IMR-90 (cell line): Measurements from ENCODE around the gene ARRB1. TPM values are rescaled to one million over a fixed set of nuclear protein-coding genes. Genes with fewer than 3 reads are reported as not detected.

ENCODE experiments used
- ATAC-seq: fragments of 200-7000 bp; cut with Tn5 transposase; 2 replicates; pipeline ENCODE4 v1.9.1; 2020; ENCODE audit warnings: low read depth, mild to moderate bottlenecking, moderate library complexity
- BruUV-seq: library from RNA; stranded (reverse); fragments of 400-500 nt; replicated peaks from 2 replicates; lab custom pipeline; 2021; lab: Mats Ljungman, UMichigan
- CTCF ChIA-PET: fragments of 300-600 bp; formaldehyde crosslinking; extraction: SDS; loops from one replicate; lab custom pipeline; 2021; ENCODE audit warnings: antibody characterized with exemption; lab: Yijun Ruan, JAX
- POLR2A ChIA-PET: fragments of 300-600 bp; sonication (Branson Sonifier 250); formaldehyde crosslinking; loops from one replicate; lab custom pipeline; 2022; ENCODE audit warnings: antibody characterized with exemption; ENCODE audit not compliant: unreplicated experiment; lab: Charles Lee
- DNase-seq: peaks from one replicate; pipeline ENCODE4 v3.0.0; 2013
- H2AFZ ChIP-seq: replicated peaks from 2 replicates; pipeline ENCODE3; 2013; ENCODE audit warnings: low read length, mild to moderate bottlenecking; ENCODE audit not compliant: poor library complexity
- H2AK5ac ChIP-seq: 2 replicates; pipeline ENCODE4 v1.6.1; 2013; ENCODE audit warnings: low read depth, low read length, inconsistent platforms
- H2AK9ac ChIP-seq: replicated peaks from 2 replicates; pipeline ENCODE3; 2013; ENCODE audit warnings: mild to moderate bottlenecking, low read depth, low read length, moderate library complexity; ENCODE audit not compliant: poor library complexity
- H2BK120ac ChIP-seq: 2 replicates; pipeline ENCODE4 v1.6.1; 2013; ENCODE audit warnings: low read depth, low read length, inconsistent platforms
- H2BK15ac ChIP-seq: 3 replicates; pipeline ENCODE4 v1.6.1; 2013; ENCODE audit warnings: low read depth, low read length, inconsistent platforms
- H2BK20ac ChIP-seq: 2 replicates; pipeline ENCODE4 v1.6.1; 2013; ENCODE audit warnings: low read depth, mild to moderate bottlenecking, inconsistent platforms, low read length, moderate library complexity
- H2BK5ac ChIP-seq: 2 replicates; pipeline ENCODE4 v1.6.1; 2013; ENCODE audit warnings: mild to moderate bottlenecking, low read depth, low read length, inconsistent platforms; ENCODE audit not compliant: poor library complexity, severe bottlenecking
- H3K14ac ChIP-seq: replicated peaks from 2 replicates; pipeline ENCODE4 v1.6.1; 2013; ENCODE audit warnings: low read depth, low read length, inconsistent platforms
- H3K18ac ChIP-seq: 2 replicates; pipeline ENCODE4 v1.6.1; 2013; ENCODE audit warnings: low read depth, low read length, control low read depth
- H3K23ac ChIP-seq: 2 replicates; pipeline ENCODE4 v1.6.1; 2013; ENCODE audit warnings: low read depth, low read length, inconsistent platforms
- H3K27ac ChIP-seq: 2 replicates; pipeline ENCODE4 v1.5.1; 2013; ENCODE audit warnings: mild to moderate bottlenecking, control low read depth, low read length; ENCODE audit not compliant: insufficient read depth
- H3K27me3 ChIP-seq: 2 replicates; pipeline ENCODE4 v1.6.1; 2013; ENCODE audit warnings: low read length; ENCODE audit not compliant: control insufficient read depth, insufficient read depth
- H3K36me3 ChIP-seq: 2 replicates; pipeline ENCODE4 v1.6.1; 2013; ENCODE audit warnings: low read length, mixed read lengths; ENCODE audit not compliant: control insufficient read depth, insufficient read depth
- H3K4ac ChIP-seq: 2 replicates; pipeline ENCODE4 v1.6.1; 2013; ENCODE audit warnings: low read depth, low read length, inconsistent platforms
- H3K4me1 ChIP-seq: 2 replicates; pipeline ENCODE4 v1.6.1; 2013; ENCODE audit warnings: low read length, mixed read lengths; ENCODE audit not compliant: control insufficient read depth, insufficient read depth
- H3K4me2 ChIP-seq: 2 replicates; pipeline ENCODE4 v1.6.1; 2013; ENCODE audit warnings: low read depth, mild to moderate bottlenecking, control low read depth, low read length, moderate library complexity
- H3K4me3 ChIP-seq: 2 replicates; pipeline ENCODE4 v1.5.1; 2013; ENCODE audit warnings: low read depth, mild to moderate bottlenecking, control low read depth, low read length, moderate library complexity; ENCODE audit not compliant: insufficient read depth
- H3K56ac ChIP-seq: 2 replicates; pipeline ENCODE4 v1.6.1; 2013; ENCODE audit warnings: low read length, inconsistent platforms; ENCODE audit not compliant: insufficient read depth; ENCODE audit errors: extremely low read depth
- H3K79me1 ChIP-seq, 2 experiments: 2 replicates each; pipeline ENCODE4 v1.6.1; 2013; ENCODE audit warnings: low read length in 2 of 2, inconsistent platforms in 1 of 2, low read depth in 1 of 2
- H3K9ac ChIP-seq: 2 replicates; pipeline ENCODE4 v1.6.1; 2013; ENCODE audit warnings: low read depth, low read length, control low read depth
- H3K9me1 ChIP-seq: 2 replicates; pipeline ENCODE4 v1.6.1; 2013; ENCODE audit warnings: low read length, inconsistent platforms; ENCODE audit not compliant: insufficient read depth
- H3K9me3 ChIP-seq: 2 replicates; pipeline ENCODE4 v1.6.1; 2013; ENCODE audit warnings: low read length; ENCODE audit not compliant: control insufficient read depth, insufficient read depth
- H4K20me1 ChIP-seq: 2 replicates; pipeline ENCODE4 v1.6.1; 2013; ENCODE audit warnings: low read length, inconsistent platforms; ENCODE audit not compliant: insufficient read depth
- H4K5ac ChIP-seq: 2 replicates; pipeline ENCODE4 v1.6.1; 2013; ENCODE audit warnings: mild to moderate bottlenecking, low read depth, low read length, control low read depth
- H4K8ac ChIP-seq, 2 experiments: 2 replicates each; pipeline ENCODE4 v1.6.1; 2013; ENCODE audit warnings: low read depth in 2 of 2, low read length in 2 of 2, control low read depth in 1 of 2, inconsistent platforms in 1 of 2
- H4K91ac ChIP-seq: 2 replicates; pipeline ENCODE4 v1.6.1; 2013; ENCODE audit warnings: low read depth, low read length, inconsistent platforms; ENCODE audit not compliant: insufficient read depth
- BHLHE40 ChIP-seq: fragments of 150-350 bp; IDR thresholded peaks from 2 replicates; pipeline ENCODE4 v1.6.1; 2016; ENCODE audit warnings: mild to moderate bottlenecking, low read depth, low read length
- CEBPB ChIP-seq: IDR thresholded peaks from 2 replicates; pipeline ENCODE4 v1.6.1; 2012; ENCODE audit warnings: low read depth, low read length, improper control_type of control experiment
- CHD1 ChIP-seq: IDR thresholded peaks from 2 replicates; pipeline ENCODE4 v1.6.1; 2012; ENCODE audit warnings: low read depth, low read length, improper control_type of control experiment
- CTCF ChIP-seq: conservative IDR thresholded peaks from 2 replicates; pipeline ENCODE4 v1.5.1; 2012; ENCODE audit warnings: mild to moderate bottlenecking, low read depth, low read length, improper control_type of control experiment
- ELK1 ChIP-seq: fragments of 150-350 bp; IDR thresholded peaks from 2 replicates; pipeline ENCODE4 v1.6.1; 2016; ENCODE audit warnings: low read depth, mild to moderate bottlenecking, low read length, moderate library complexity, borderline replicate concordance
- FOS ChIP-seq: fragments of 150-350 bp; IDR thresholded peaks from 2 replicates; pipeline ENCODE4 v1.6.1; 2016; ENCODE audit warnings: low read depth, low read length
- MAFK ChIP-seq: IDR thresholded peaks from 2 replicates; pipeline ENCODE4 v1.6.1; 2012; ENCODE audit warnings: low read depth, low read length, improper control_type of control experiment
- MAZ ChIP-seq: IDR thresholded peaks from 2 replicates; pipeline ENCODE4 v1.6.1; 2012; ENCODE audit warnings: low read depth, mild to moderate bottlenecking, low read length, improper control_type of control experiment, moderate library complexity, borderline replicate concordance
- NFE2L2 ChIP-seq: fragments of 150-350 bp; IDR thresholded peaks from 2 replicates; pipeline ENCODE4 v1.6.1; 2016; ENCODE audit warnings: low read depth, mild to moderate bottlenecking, low read length
- POLR2A ChIP-seq: IDR thresholded peaks from 2 replicates; pipeline ENCODE4 v1.6.1; 2012; ENCODE audit warnings: mild to moderate bottlenecking, low read depth, low read length
- RAD21 ChIP-seq: IDR thresholded peaks from 2 replicates; pipeline ENCODE4 v1.6.1; 2012; ENCODE audit warnings: low read length, improper control_type of control experiment
- RCOR1 ChIP-seq: IDR thresholded peaks from 2 replicates; pipeline ENCODE4 v1.6.1; 2012; ENCODE audit warnings: mild to moderate bottlenecking, low read length, improper control_type of control experiment; ENCODE audit not compliant: insufficient replicate concordance
- RFX5 ChIP-seq: IDR thresholded peaks from 2 replicates; pipeline ENCODE4 v1.8.0; 2012; ENCODE audit warnings: low read depth, mild to moderate bottlenecking, low read length, moderate library complexity
- SMC3 ChIP-seq: fragments of 150-350 bp; IDR thresholded peaks from 2 replicates; pipeline ENCODE4 v1.6.1; 2016; ENCODE audit warnings: low read depth, mild to moderate bottlenecking, antibody characterized with exemption, low read length, moderate library complexity
- USF2 ChIP-seq: fragments of 150-350 bp; IDR thresholded peaks from 2 replicates; pipeline ENCODE4 v1.6.1; 2017; ENCODE audit warnings: mild to moderate bottlenecking, antibody characterized with exemption, low read length, low read depth
- WGBS, 2 experiments: methylation state at CpG; one replicate each; pipeline versions ENCODE4 v1.1.5 to v1.1.7; 2013; ENCODE audit warnings: missing lambda C conversion rate in 2 of 2; ENCODE audit not compliant: insufficient read length in 1 of 2; ENCODE audit errors: extremely low coverage in 2 of 2; 5-methylcytosine and 5-hydroxymethylcytosine counted together
- dilution Hi-C: fragments of 300-500 bp; cut with HindIII; formaldehyde crosslinking; loops from one replicate; pipeline ENCODE4 v1.14.3; 2018; ENCODE audit warnings: low sequenced_read_pairs; ENCODE audit not compliant: unreplicated experiment
- in situ Hi-C: fragments of 300-500 bp; cut with MboI; formaldehyde crosslinking; loops from 3 replicates; pipeline ENCODE4 v1.14.3; 2019; ENCODE audit warnings: low sequenced_read_pairs, inconsistent platforms, mixed read lengths
- intact Hi-C: fragments of 100-400 bp; cut with micrococcal nuclease; formaldehyde crosslinking; loops from 2 replicates; pipeline ENCODE4 v1.10.0; 2022
- polyA plus RNA-seq, 3 experiments: library from polyadenylated mRNA; depleted of rRNA; stranded (reverse); fragments of >200 nt; gene quantifications; 2 replicates each; pipeline ENCODE4 v1.2.3, GENCODE V29; 2012; ENCODE audit warnings: low replicate concordance in 1 of 3
- total RNA-seq: library from RNA; depleted of rRNA; stranded (reverse); fragments of >200 nt; gene quantifications from 2 replicates; pipeline ENCODE4 v1.2.3, GENCODE V29; 2012

ARRB1 gene
- total and polyA plus RNA-seq, 2 of the 4 experiments (the other 2 are of a cell fraction) = 11.0 to 17.4 TPM

GRCh38 chr11:75238595-75239440, 112.6 kb downstream of the ARRB1 start:
- H3K79me1 ChIP-seq = no peaks in the 10 kb centered on the region
- H3K4me3 ChIP-seq = no peak overlapping the region
- H4K91ac ChIP-seq = no peak overlapping the region
- no peak overlapping the region for H2BK5ac ChIP-seq
- intact Hi-C loops (no loop called here), dilution Hi-C loops (no loop called here), in situ Hi-C loops (no loop called here)
- no peak overlapping the region for H3K9ac ChIP-seq
- H4K5ac ChIP-seq = no peak overlapping the region
- ATAC-seq (no peak), DNase-seq (no peak)
- H3K56ac ChIP-seq = no peak overlapping the region
- no peaks in the 10 kb centered on the region for H3K36me3 ChIP-seq
- no peak overlapping the region for H4K8ac ChIP-seq
- H3K4me2 ChIP-seq = no peak overlapping the region
- H3K9me1 ChIP-seq = no peaks in the 10 kb centered on the region
- H2BK15ac ChIP-seq = no peak overlapping the region
- H2AK9ac ChIP-seq = no peak overlapping the region
- ChIA-PET CTCF (interaction anchor here (1.3 kb wide), 1 partner anchor 98 kb away, joined by 3 read pairs; no protein-coding TSS in a partner anchor), POLR2A (no interaction called here)
- no peak overlapping the region for H3K14ac ChIP-seq
- H2BK20ac ChIP-seq = no peak overlapping the region
- no peak overlapping the region for H3K4ac ChIP-seq
- 80% methylated on average over 1 of the region's 9 CpGs; no CpG with 5 or more reads in 1 of the 2 experiments for WGBS, 2 experiments
- H3K4me1 ChIP-seq = no peaks in the 10 kb centered on the region
- H3K9me3 ChIP-seq = no peaks in the 10 kb centered on the region
- H3K18ac ChIP-seq = no peak overlapping the region
- no peaks in the 10 kb centered on the region; the same call in 1 of the 2 replicates for H4K20me1 ChIP-seq
- no peak overlapping the region for H3K23ac ChIP-seq
- H2AFZ ChIP-seq = no peak overlapping the region
- no TSS peak for BruUV-seq
- H3K27ac ChIP-seq = no peak overlapping the region
- H2BK120ac ChIP-seq = no peak overlapping the region
- H2AK5ac ChIP-seq = no peak overlapping the region
- peaks cover 67% of the 10 kb centered on the region for H3K27me3 ChIP-seq
- TF ChIP-seq FOS (no peak), RCOR1 (no peak), RAD21 (no peak), POLR2A (no peak), CEBPB (no peak), MAFK (no peak), NFE2L2 (no peak), CHD1 (no peak), USF2 (no peak), ELK1 (no peak), BHLHE40 (no peak), CTCF (no peak), SMC3 (no peak), MAZ (no peak), RFX5 (no peak)
